Brain microvascular endothelial cell (primary cell): ENCODE measurements around the gene MGMT.

Experiments
- DNase-seq: peaks from one replicate; pipeline ENCODE4 v3.0.0-alpha.2; 2020
- H3K27ac ChIP-seq: fragments of 250-450 bp; sonication (Bioruptor Pico); 2 replicates; pipeline ENCODE4 v1.5.1; 2020; ENCODE audit warnings: mild to moderate bottlenecking, moderate library complexity
- H3K27me3 ChIP-seq: fragments of 250-450 bp; sonication (Bioruptor Pico); replicated peaks from 2 replicates; pipeline ENCODE4 v1.5.1; 2020; ENCODE audit warnings: mild to moderate bottlenecking
- H3K36me3 ChIP-seq: fragments of 250-450 bp; sonication (Bioruptor Pico); replicated peaks from 2 replicates; pipeline ENCODE4 v1.5.1; 2020; ENCODE audit warnings: mild to moderate bottlenecking
- H3K4me3 ChIP-seq: 2 replicates; pipeline ENCODE4 v1.5.1; 2011; ENCODE audit warnings: low read depth, mild to moderate bottlenecking, control low read depth, low read length, moderate library complexity
- CTCF ChIP-seq: IDR thresholded peaks from 2 replicates; pipeline ENCODE4 v1.5.1; 2011; ENCODE audit warnings: low read depth, mild to moderate bottlenecking, moderate library complexity, low read length, control low read depth, inconsistent platforms; ENCODE audit errors: missing control alignments
- in situ Hi-C: cut with HindIII; loops from 2 replicates; pipeline ENCODE4 v1.10.0; 2017; ENCODE audit warnings: low sequenced_read_pairs, low pct_ligation_motif_present

Gene MGMT

GRCh38 chr10:129455625-129456024, 11.4 kb upstream of the MGMT start:
- in situ Hi-C loops = no loop called here
- TF ChIP-seq CTCF = no peak
- DNase-seq = no peak
- Histone ChIP-seq H3K27ac (no peak overlapping the region), H3K27me3 (no peaks in the 10 kb centered on the region), H3K36me3 (no peaks in the 10 kb centered on the region), H3K4me3 (no peak overlapping the region)

GRCh38 chr10:129459762-129460539, 7.1 kb upstream of the MGMT start:
- in situ Hi-C loops = no loop called here
- Histone ChIP-seq H3K27me3 (no peaks in the 10 kb centered on the region), H3K4me3 (no peak overlapping the region), H3K36me3 (no peaks in the 10 kb centered on the region), H3K27ac (no peak overlapping the region)
- DNase-seq = no peak
- no peak for TF ChIP-seq CTCF

GRCh38 chr10:129462257-129462795, 4.7 kb upstream of the MGMT start:
- no peak for TF ChIP-seq CTCF
- in situ Hi-C loops = no loop called here
- no peak overlapping the region for H3K27ac ChIP-seq
- DNase-seq = no peak
- no peak overlapping the region for H3K4me3 ChIP-seq
- H3K27me3 ChIP-seq = no peaks in the 10 kb centered on the region
- no peaks in the 10 kb centered on the region for H3K36me3 ChIP-seq

- H3K4me3 ChIP-seq = no peak overlapping the region
- H3K27me3 ChIP-seq = no peaks in the 10 kb centered on the region
- no peaks in the 10 kb centered on the region for H3K36me3 ChIP-seq
- no peak overlapping the region for H3K27ac ChIP-seq
- in situ Hi-C loops = no loop called here
- no peak for DNase-seq
- no peak for TF ChIP-seq CTCF
Observed at GRCh38 chr10:129464251-129464650, 2.8 kb upstream of the MGMT start.

GRCh38 chr10:129465796-129466702, 992 bp upstream of the MGMT start:
- Histone ChIP-seq H3K27ac (no peak overlapping the region), H3K27me3 (no peaks in the 10 kb centered on the region), H3K36me3 (no peaks in the 10 kb centered on the region), H3K4me3 (peak overlapping the region; percentile 50)
- TF ChIP-seq CTCF = no peak
- in situ Hi-C loops = no loop called here
- no peak for DNase-seq
